K562 (cell line): ENCODE results near the gene RDH14. TPM values are rescaled to one million over a fixed set of nuclear protein-coding genes. Genes with fewer than 3 reads are reported as not detected.

Source experiments
- EP300 ChIP-seq: IDR thresholded peaks from 2 replicates; pipeline ENCODE4 v1.6.1; 2012; ENCODE audit warnings: low read length, improper control_type of control experiment
- FOXA1 ChIP-seq: fragments of 450-650 bp; IDR thresholded peaks from 2 replicates; pipeline ENCODE4 v1.6.1; 2016; ENCODE audit warnings: mild to moderate bottlenecking, borderline replicate concordance
- HMGN3 ChIP-seq: IDR thresholded peaks from 2 replicates; pipeline ENCODE4 v1.6.1; 2011; ENCODE audit warnings: borderline replicate concordance, low read depth, mild to moderate bottlenecking, mixed read lengths, low read length; ENCODE audit not compliant: insufficient read length; ENCODE audit errors: extremely low read depth
- MCM5 ChIP-seq: fragments of 450-650 bp; IDR thresholded peaks from 2 replicates; pipeline ENCODE4 v1.6.1; 2016; ENCODE audit warnings: low read depth
- NCOA6 ChIP-seq: fragments of 450-650 bp; IDR thresholded peaks from 2 replicates; pipeline ENCODE4 v1.6.1; 2017; ENCODE audit warnings: mild to moderate bottlenecking
- NR2C1 ChIP-seq, 2 experiments: fragments of 450-650 bp; IDR thresholded peaks; 2 replicates each; pipeline ENCODE4 v1.6.1; 2017; ENCODE audit warnings: mild to moderate bottlenecking in 2 of 2, antibody characterized with exemption in 1 of 2, inconsistent platforms in 1 of 2, missing compliant biosample characterization in 1 of 2, missing genetic modification characterization in 1 of 2
- POLR2B ChIP-seq: fragments of 450-650 bp; IDR thresholded peaks from 2 replicates; pipeline ENCODE4 v1.6.1; 2018; ENCODE audit warnings: low read depth; ENCODE audit not compliant: partially characterized antibody
- ZNF282 ChIP-seq: sonication (generic); formaldehyde crosslinking; IDR thresholded peaks from 2 replicates; pipeline ENCODE4 v1.8.1; 2023; ENCODE audit warnings: missing genetic modification reagents
- ZNF41 ChIP-seq: fragments of 250-450 bp; sonication (Bioruptor Pico); conservative IDR thresholded peaks from 2 replicates; pipeline ENCODE4 v1.4.0; 2020; ENCODE audit warnings: mild to moderate bottlenecking
- polyA plus RNA-seq, 8 experiments: library from polyadenylated mRNA; depleted of rRNA in 4 of 8; stranded (reverse) in 5 of 8; unstranded in 3 of 8; fragments of >200 nt; fragmentation: Nextera tagmentation in 2 of 8; fragmentation: Illumina TruSeq in 1 of 8; extraction: Ambion mirVana in 2 of 8; extraction: Trizol in 1 of 8; gene quantifications; 2 replicates each; pipeline versions ENCODE4 v1.2.1 to v1.2.3, GENCODE V29; 2011 to 2014; ENCODE audit warnings: inconsistent platforms in 1 of 8, missing spikeins in 1 of 8
- total RNA-seq, 7 experiments: library from RNA; depleted of rRNA in 6 of 7; stranded (reverse); fragments of >200 nt in 6 of 7; fragmentation: Illumina TruSeq in 2 of 7; extraction: Trizol in 2 of 7; gene quantifications; 2 replicates each; pipeline versions ENCODE4 v1.2.1 to v1.2.3, GENCODE V29; 2011 to 2021; ENCODE audit warnings: low replicate concordance in 1 of 7
- TF ChIP-seq, protein P1 (sequence below): sonication (generic); formaldehyde crosslinking; IDR thresholded peaks from 2 replicates; pipeline ENCODE4 v1.8.0; 2022; ENCODE audit warnings: mild to moderate bottlenecking, missing genetic modification reagents, borderline replicate concordance
- TF ChIP-seq, protein P2 (sequence below), 3 experiments: fragments of 200-800 bp in 1 of 3; fragments of 250-450 bp in 1 of 3; fragments of 450-650 bp in 1 of 3; sonication (Bioruptor Pico) in 1 of 3; sonication (Bioruptor generic) in 1 of 3; formaldehyde crosslinking in 1 of 3; IDR thresholded peaks; 2 replicates each; pipeline versions ENCODE4 v1.6.1 to v1.8.0; 2016 to 2022; ENCODE audit warnings: mild to moderate bottlenecking in 2 of 3, missing genetic modification characterization in 2 of 3, missing compliant biosample characterization in 1 of 3, moderate library complexity in 1 of 3
- TF ChIP-seq, protein P3 (sequence below): IDR thresholded peaks from 3 replicates; pipeline ENCODE4 v1.6.1; 2011; ENCODE audit warnings: borderline replicate concordance, mild to moderate bottlenecking; ENCODE audit not compliant: insufficient read length, insufficient read depth
- TF ChIP-seq, protein P4 (sequence below): fragments of 450-650 bp; IDR thresholded peaks from 2 replicates; pipeline ENCODE4 v1.7.0; 2016; ENCODE audit warnings: borderline replicate concordance
- TF ChIP-seq, protein P5 (sequence below): fragments of 250-450 bp; sonication (Bioruptor Pico); IDR thresholded peaks from 2 replicates; pipeline ENCODE4 v1.4.0; 2020; ENCODE audit warnings: mild to moderate bottlenecking

The RDH14 gene
- total and polyA plus RNA-seq, 9 of the 15 experiments (the other 6 are each of a cell fraction or from before 2014, with no cell fraction given): 6.7 to 26.2 (median 20.9) TPM

DNA sequence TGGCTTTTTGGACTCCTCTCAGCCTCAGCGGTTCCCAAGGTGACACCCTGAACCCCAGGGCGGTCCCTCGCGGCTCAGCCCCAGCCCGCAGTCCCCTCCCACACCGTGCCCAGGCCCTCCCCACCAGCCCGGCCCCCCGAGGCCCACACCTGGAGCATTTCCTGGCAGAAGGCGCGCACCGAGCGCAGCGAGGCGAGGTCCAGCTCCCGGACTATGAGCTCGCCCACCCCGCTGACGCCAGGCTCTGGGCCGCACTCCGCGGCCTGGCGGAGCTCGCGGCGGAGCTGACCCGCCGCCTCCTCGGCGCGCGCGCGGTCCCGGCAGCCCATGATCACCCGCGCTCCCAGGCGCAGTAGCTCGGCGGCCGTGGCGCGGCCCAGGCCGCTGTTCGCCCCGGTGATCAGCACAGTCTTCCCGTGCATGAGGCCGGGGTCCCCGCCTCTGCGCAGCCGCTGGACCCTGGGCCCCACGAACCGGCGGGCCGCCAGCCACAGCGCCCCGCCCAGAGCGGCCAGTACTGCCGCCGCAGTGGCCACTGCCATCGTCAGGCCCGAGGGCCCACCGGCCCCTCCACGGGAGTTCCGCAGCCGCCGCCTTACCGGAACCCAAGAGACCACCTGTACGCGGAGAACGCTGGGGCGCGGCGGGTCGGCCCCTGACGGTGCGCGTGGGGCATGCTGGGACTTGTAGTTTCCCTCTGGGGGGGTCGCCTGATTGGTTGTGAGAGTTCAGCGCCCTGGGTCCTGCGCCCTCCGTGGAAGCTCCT is at the start of gene RDH14 (continued):
- TF ChIP-seq, protein P1, sequence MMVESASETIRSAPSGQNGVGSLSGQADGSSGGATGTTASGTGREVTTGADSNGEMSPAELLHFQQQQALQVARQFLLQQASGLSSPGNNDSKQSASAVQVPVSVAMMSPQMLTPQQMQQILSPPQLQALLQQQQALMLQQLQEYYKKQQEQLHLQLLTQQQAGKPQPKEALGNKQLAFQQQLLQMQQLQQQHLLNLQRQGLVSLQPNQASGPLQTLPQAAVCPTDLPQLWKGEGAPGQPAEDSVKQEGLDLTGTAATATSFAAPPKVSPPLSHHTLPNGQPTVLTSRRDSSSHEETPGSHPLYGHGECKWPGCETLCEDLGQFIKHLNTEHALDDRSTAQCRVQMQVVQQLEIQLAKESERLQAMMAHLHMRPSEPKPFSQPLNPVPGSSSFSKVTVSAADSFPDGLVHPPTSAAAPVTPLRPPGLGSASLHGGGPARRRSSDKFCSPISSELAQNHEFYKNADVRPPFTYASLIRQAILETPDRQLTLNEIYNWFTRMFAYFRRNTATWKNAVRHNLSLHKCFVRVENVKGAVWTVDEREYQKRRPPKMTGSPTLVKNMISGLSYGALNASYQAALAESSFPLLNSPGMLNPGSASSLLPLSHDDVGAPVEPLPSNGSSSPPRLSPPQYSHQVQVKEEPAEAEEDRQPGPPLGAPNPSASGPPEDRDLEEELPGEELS: 0 out of 2 replicates have a peak, but pooled peaks have one; percentile 23
- TF ChIP-seq MCM5 (no peak), ZNF282 (CRISPR knock-in tag) (no peak), FOXA1 (no peak), ZNF41 (CRISPR knock-in tag) (no peak), EP300 (no peak), NR2C1 (IDR thresholded peaks at IDR 0.05) (peak; percentile 43), NR2C1 (tag; IDR thresholded peaks at IDR 0.05) (peak; percentile 90), POLR2B (peak; percentile 22), HMGN3 (peak; percentile 68), NCOA6 (0 out of 2 replicates have a peak, but pooled peaks have one; percentile 33)
- TF ChIP-seq, protein P2, sequence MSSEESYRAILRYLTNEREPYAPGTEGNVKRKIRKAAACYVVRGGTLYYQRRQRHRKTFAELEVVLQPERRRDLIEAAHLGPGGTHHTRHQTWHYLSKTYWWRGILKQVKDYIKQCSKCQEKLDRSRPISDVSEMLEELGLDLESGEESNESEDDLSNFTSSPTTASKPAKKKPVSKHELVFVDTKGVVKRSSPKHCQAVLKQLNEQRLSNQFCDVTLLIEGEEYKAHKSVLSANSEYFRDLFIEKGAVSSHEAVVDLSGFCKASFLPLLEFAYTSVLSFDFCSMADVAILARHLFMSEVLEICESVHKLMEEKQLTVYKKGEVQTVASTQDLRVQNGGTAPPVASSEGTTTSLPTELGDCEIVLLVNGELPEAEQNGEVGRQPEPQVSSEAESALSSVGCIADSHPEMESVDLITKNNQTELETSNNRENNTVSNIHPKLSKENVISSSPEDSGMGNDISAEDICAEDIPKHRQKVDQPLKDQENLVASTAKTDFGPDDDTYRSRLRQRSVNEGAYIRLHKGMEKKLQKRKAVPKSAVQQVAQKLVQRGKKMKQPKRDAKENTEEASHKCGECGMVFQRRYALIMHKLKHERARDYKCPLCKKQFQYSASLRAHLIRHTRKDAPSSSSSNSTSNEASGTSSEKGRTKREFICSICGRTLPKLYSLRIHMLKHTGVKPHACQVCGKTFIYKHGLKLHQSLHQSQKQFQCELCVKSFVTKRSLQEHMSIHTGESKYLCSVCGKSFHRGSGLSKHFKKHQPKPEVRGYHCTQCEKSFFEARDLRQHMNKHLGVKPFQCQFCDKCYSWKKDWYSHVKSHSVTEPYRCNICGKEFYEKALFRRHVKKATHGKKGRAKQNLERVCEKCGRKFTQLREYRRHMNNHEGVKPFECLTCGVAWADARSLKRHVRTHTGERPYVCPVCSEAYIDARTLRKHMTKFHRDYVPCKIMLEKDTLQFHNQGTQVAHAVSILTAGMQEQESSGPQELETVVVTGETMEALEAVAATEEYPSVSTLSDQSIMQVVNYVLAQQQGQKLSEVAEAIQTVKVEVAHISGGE (CRISPR knock-in tag; IDR thresholded peaks at IDR 0.05): peak in 1 of 3 experiments; percentile 80; a peak in 2 of 6 replicates
- TF ChIP-seq, protein P3, sequence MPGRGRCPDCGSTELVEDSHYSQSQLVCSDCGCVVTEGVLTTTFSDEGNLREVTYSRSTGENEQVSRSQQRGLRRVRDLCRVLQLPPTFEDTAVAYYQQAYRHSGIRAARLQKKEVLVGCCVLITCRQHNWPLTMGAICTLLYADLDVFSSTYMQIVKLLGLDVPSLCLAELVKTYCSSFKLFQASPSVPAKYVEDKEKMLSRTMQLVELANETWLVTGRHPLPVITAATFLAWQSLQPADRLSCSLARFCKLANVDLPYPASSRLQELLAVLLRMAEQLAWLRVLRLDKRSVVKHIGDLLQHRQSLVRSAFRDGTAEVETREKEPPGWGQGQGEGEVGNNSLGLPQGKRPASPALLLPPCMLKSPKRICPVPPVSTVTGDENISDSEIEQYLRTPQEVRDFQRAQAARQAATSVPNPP: no peak
- TF ChIP-seq, protein P4, sequence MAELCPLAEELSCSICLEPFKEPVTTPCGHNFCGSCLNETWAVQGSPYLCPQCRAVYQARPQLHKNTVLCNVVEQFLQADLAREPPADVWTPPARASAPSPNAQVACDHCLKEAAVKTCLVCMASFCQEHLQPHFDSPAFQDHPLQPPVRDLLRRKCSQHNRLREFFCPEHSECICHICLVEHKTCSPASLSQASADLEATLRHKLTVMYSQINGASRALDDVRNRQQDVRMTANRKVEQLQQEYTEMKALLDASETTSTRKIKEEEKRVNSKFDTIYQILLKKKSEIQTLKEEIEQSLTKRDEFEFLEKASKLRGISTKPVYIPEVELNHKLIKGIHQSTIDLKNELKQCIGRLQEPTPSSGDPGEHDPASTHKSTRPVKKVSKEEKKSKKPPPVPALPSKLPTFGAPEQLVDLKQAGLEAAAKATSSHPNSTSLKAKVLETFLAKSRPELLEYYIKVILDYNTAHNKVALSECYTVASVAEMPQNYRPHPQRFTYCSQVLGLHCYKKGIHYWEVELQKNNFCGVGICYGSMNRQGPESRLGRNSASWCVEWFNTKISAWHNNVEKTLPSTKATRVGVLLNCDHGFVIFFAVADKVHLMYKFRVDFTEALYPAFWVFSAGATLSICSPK: no peak
- TF ChIP-seq, protein P5, sequence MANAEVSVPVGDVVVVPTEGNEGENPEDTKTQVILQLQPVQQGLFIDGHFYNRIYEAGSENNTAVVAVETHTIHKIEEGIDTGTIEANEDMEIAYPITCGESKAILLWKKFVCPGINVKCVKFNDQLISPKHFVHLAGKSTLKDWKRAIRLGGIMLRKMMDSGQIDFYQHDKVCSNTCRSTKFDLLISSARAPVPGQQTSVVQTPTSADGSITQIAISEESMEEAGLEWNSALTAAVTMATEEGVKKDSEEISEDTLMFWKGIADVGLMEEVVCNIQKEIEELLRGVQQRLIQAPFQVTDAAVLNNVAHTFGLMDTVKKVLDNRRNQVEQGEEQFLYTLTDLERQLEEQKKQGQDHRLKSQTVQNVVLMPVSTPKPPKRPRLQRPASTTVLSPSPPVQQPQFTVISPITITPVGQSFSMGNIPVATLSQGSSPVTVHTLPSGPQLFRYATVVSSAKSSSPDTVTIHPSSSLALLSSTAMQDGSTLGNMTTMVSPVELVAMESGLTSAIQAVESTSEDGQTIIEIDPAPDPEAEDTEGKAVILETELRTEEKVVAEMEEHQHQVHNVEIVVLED (CRISPR knock-in tag): peak; percentile 87
